Endothelial cell of umbilical vein (primary cell): Measurements from ENCODE around the gene KRT34. TPM values are rescaled to one million over a fixed set of nuclear protein-coding genes. Genes with fewer than 3 reads are reported as not detected.

Source experiments
- BruUV-seq: library from RNA; stranded (reverse); fragments of 400-500 nt; replicated peaks from 2 replicates; lab custom pipeline; 2021; lab: Mats Ljungman, UMichigan
- CTCF ChIA-PET: fragments of 300-600, 350-600 bp; sonication (Branson Sonifier 250); formaldehyde crosslinking; loops from one replicate; lab custom pipeline; 2021; ENCODE audit warnings: antibody characterized with exemption, inconsistent platforms; lab: Charles Lee
- POLR2A ChIA-PET: fragments of 300-600, 350-600 bp; sonication (Branson Sonifier 250); formaldehyde crosslinking; loops from one replicate; lab custom pipeline; 2021; ENCODE audit warnings: antibody characterized with exemption, inconsistent platforms; lab: Charles Lee
- DNase-seq: peaks from one replicate; pipeline ENCODE4 v3.0.0-alpha.2; 2011; ENCODE audit warnings: low read depth, low spot score
- FAIRE-seq: peaks from 2 replicates; lab custom pipeline; 2011; peaks lifted over from hg19 to GRCh38; lab: Jason Lieb, UNC
- H2AFZ ChIP-seq: 2 replicates; pipeline ENCODE4 v1.6.0; 2012; ENCODE audit warnings: low read depth, low read length, control low read depth, inconsistent platforms
- H3K27ac ChIP-seq: 2 replicates; pipeline ENCODE4 v1.5.1; 2011; ENCODE audit warnings: low read depth, mild to moderate bottlenecking, control low read depth, low read length, moderate library complexity; ENCODE audit not compliant: insufficient read depth
- H3K27me3 ChIP-seq, 2 experiments: 2 replicates each; pipeline versions ENCODE4 v1.6.0 to v1.6.1; 2011; ENCODE audit warnings: low read length in 2 of 2, mixed read lengths in 1 of 2; ENCODE audit not compliant: control insufficient read depth in 2 of 2, insufficient read depth in 2 of 2
- H3K36me3 ChIP-seq, 2 experiments: 2 replicates in 1 of 2; 3 replicates in 1 of 2; pipeline ENCODE4 v1.5.1; 2011; ENCODE audit warnings: low read length in 2 of 2, mild to moderate bottlenecking in 1 of 2, moderate library complexity in 1 of 2; ENCODE audit not compliant: control insufficient read depth in 2 of 2, insufficient read depth in 2 of 2; ENCODE audit errors: extremely low read depth in 1 of 2
- H3K4me1 ChIP-seq: 3 replicates; pipeline ENCODE4 v1.5.1; 2011; ENCODE audit warnings: mild to moderate bottlenecking, low read length; ENCODE audit not compliant: control insufficient read depth, insufficient read depth; ENCODE audit errors: extremely low read depth
- H3K4me2 ChIP-seq: 2 replicates; pipeline ENCODE4 v1.6.1; 2011; ENCODE audit warnings: low read length, control low read depth, mixed read lengths; ENCODE audit not compliant: insufficient read depth
- H3K4me3 ChIP-seq, 3 experiments: fragments of 200-600 bp in 1 of 3; sonication (generic), shearing (Covaris generic) in 1 of 3; replicated peaks in 1 of 3; 2 replicates each; pipeline ENCODE4 v1.5.1; 2011 to 2016; ENCODE audit warnings: control low read depth in 3 of 3, low read length in 3 of 3, mild to moderate bottlenecking in 2 of 3, inconsistent platforms in 1 of 3, low read depth in 1 of 3, moderate library complexity in 1 of 3; ENCODE audit not compliant: insufficient read depth in 1 of 3
- H3K79me2 ChIP-seq: 2 replicates; pipeline ENCODE4 v1.6.0; 2012; ENCODE audit warnings: low read length, inconsistent platforms; ENCODE audit not compliant: control insufficient read depth, insufficient read depth
- H3K9ac ChIP-seq: replicated peaks from 2 replicates; pipeline ENCODE3; 2011; ENCODE audit warnings: low read length, control low read depth; ENCODE audit not compliant: insufficient read depth; ENCODE audit errors: extremely low read depth
- H3K9me1 ChIP-seq: replicated peaks from 3 replicates; pipeline ENCODE4 v1.6.0; 2011; ENCODE audit warnings: mild to moderate bottlenecking, low read length; ENCODE audit not compliant: control insufficient read depth, insufficient read depth; ENCODE audit errors: extremely low read depth
- H3K9me3 ChIP-seq: replicated peaks from 2 replicates; pipeline ENCODE4 v1.5.1; 2012; ENCODE audit warnings: low read length, inconsistent platforms; ENCODE audit not compliant: control insufficient read depth, insufficient read depth
- H4K20me1 ChIP-seq: replicated peaks from 2 replicates; pipeline ENCODE3; 2011; ENCODE audit warnings: mild to moderate bottlenecking, low read length; ENCODE audit not compliant: control insufficient read depth, insufficient read depth; ENCODE audit errors: extremely low read depth
- CTCF ChIP-seq, 2 donors: IDR thresholded peaks; 1 replicate in 1 of 2; 2 replicates in 1 of 2; pipeline ENCODE4 v1.5.1; 2011; ENCODE audit warnings: low read length in 2 of 2, mild to moderate bottlenecking in 2 of 2, moderate library complexity in 2 of 2, control low read depth in 1 of 2, inconsistent platforms in 1 of 2, low read depth in 1 of 2; ENCODE audit not compliant: insufficient read depth in 1 of 2; ENCODE audit errors: extremely low read depth in 1 of 2
- EZH2 ChIP-seq: IDR thresholded peaks from 2 replicates; pipeline ENCODE4 v1.6.1; 2012; ENCODE audit warnings: borderline replicate concordance, low read depth, mild to moderate bottlenecking, moderate library complexity, low read length, inconsistent platforms; ENCODE audit not compliant: severe bottlenecking
- FOS ChIP-seq: IDR thresholded peaks from 2 replicates; pipeline ENCODE4 v1.6.1; 2011; ENCODE audit warnings: mild to moderate bottlenecking, low read length, moderate library complexity, borderline replicate concordance; ENCODE audit not compliant: insufficient read depth
- GATA2 ChIP-seq: IDR thresholded peaks from 2 replicates; pipeline ENCODE4 v1.7.0; 2011; ENCODE audit warnings: low read depth, mild to moderate bottlenecking, moderate library complexity, mixed read lengths, low read length; ENCODE audit not compliant: insufficient read length, insufficient read depth
- JUN ChIP-seq: IDR thresholded peaks from 2 replicates; pipeline ENCODE4 v1.6.1; 2011; ENCODE audit warnings: borderline replicate concordance, low read depth; ENCODE audit not compliant: insufficient read length, insufficient read depth
- MAX ChIP-seq: IDR thresholded peaks from 2 replicates; pipeline ENCODE4 v1.6.1; 2011; ENCODE audit not compliant: insufficient read depth, insufficient read length
- MYC ChIP-seq: IDR thresholded peaks from one replicate; pipeline ENCODE4 v1.6.1; 2011; ENCODE audit warnings: mild to moderate bottlenecking, low read depth, low read length
- POLR2A ChIP-seq: IDR thresholded peaks from 2 replicates; pipeline ENCODE4 v1.6.1; 2012; ENCODE audit warnings: low read depth, mild to moderate bottlenecking, control low read depth, low read length
- POLR2AphosphoS5 ChIP-seq: IDR thresholded peaks from 2 replicates; pipeline ENCODE4 v1.6.1; 2012; ENCODE audit warnings: low read depth, mild to moderate bottlenecking, control low read depth, low read length, moderate library complexity; ENCODE audit not compliant: insufficient read depth
- dilution Hi-C: fragments of 300-500 bp; cut with MboI; formaldehyde crosslinking; loops from one replicate; pipeline ENCODE4 v1.15.0; 2019; ENCODE audit warnings: low sequenced_read_pairs; ENCODE audit not compliant: extremely low pct_ligation_motif_present
- intact Hi-C: fragments of 100-400 bp; cut with micrococcal nuclease; formaldehyde crosslinking; loops from one replicate; pipeline ENCODE4 v1.10.0; 2022
- polyA plus RNA-seq, 4 experiments: library from polyadenylated mRNA; depleted of rRNA in 3 of 4; stranded (reverse) in 3 of 4; unstranded in 1 of 4; fragments of >200 nt; gene quantifications; 2 replicates each; pipeline versions ENCODE4 v1.2.1 to v1.2.3, GENCODE V29; 2011 to 2012; ENCODE audit warnings: missing spikeins in 1 of 4
- total RNA-seq: library from RNA; stranded (reverse); gene quantifications from 2 replicates; pipeline ENCODE4 v1.2.3, GENCODE V29; 2021

Gene KRT34
- total and polyA plus RNA-seq, 2 donors (not counting 3 experiments of a cell fraction or from before 2014, with no cell fraction given): not detected

- no peak overlapping the region for H3K9ac ChIP-seq
- ChIA-PET POLR2A (no interaction called here), CTCF (interaction anchor here (0.7 to 3.6 kb wide), 6 partner anchors 14 to 259 kb away, joined by 3 to 20 read pairs (median 4); no protein-coding TSS in a partner anchor)
- TF ChIP-seq POLR2A (no peak), FOS (peak; percentile 98), MYC (no peak), CTCF (IDR thresholded peaks at IDR 0.05; ENCODE audit: extremely low read depth in 1 of 2, insufficient read depth in 1 of 2, low read depth in 1 of 2, low read length in 2 of 2) (no peak), JUN (peak; percentile 89), GATA2 (peak; percentile 32), MAX (no peak), EZH2 (no peak), POLR2AphosphoS5 (no peak)
- H3K9me1 ChIP-seq: no peaks in the 10 kb centered on the region
- BruUV-seq: no TSS peak
- FAIRE-seq: peak; percentile 84
- no peak overlapping the region for H3K4me2 ChIP-seq
- peaks cover 8 to 12% of the 10 kb centered on the region in 2 experiments for H3K27me3 ChIP-seq
- no peak overlapping the region for H3K4me3 ChIP-seq
- H3K4me1 ChIP-seq: peaks cover 18% of the 10 kb centered on the region
- H3K79me2 ChIP-seq: no peaks in the 10 kb centered on the region
- no peaks in the 10 kb centered on the region for H3K9me3 ChIP-seq
- H3K36me3 ChIP-seq: no peaks in the 10 kb centered on the region
- intact Hi-C loops (loop anchor here (2.0 to 10.0 kb wide), 2 partner anchors 91 to 145 kb away; no protein-coding TSS in a partner anchor), dilution Hi-C loops (no loop called here)
- H3K27ac ChIP-seq: peak overlapping the region; percentile 16
- peak; percentile 48 for DNase-seq
- no peaks in the 10 kb centered on the region for H4K20me1 ChIP-seq
- peak overlapping the region; percentile 23 for H2AFZ ChIP-seq
These were observed 22.0 kb upstream of the KRT34 start for GRCh38 chr17:41404024-41404671.
